MCF 10A (cell line): Measurements from ENCODE around the gene GJC1. TPM values are rescaled to one million over a fixed set of nuclear protein-coding genes. Genes with fewer than 3 reads are reported as not detected.

Source experiments
- BruUV-seq: library from RNA; stranded (reverse); fragments of 400-500 nt; replicated peaks from 2 replicates; lab custom pipeline; 2021; lab: Mats Ljungman, UMichigan
- CTCF ChIA-PET: fragments of 300-600 bp; sonication (Branson Sonifier 250); formaldehyde crosslinking; extraction: SDS; loops from one replicate; lab custom pipeline; 2021; ENCODE audit warnings: antibody characterized with exemption, inconsistent platforms; lab: Yijun Ruan, JAX
- POLR2A ChIA-PET: fragments of 300-600, 350-650 bp; sonication (Branson Sonifier 250); formaldehyde crosslinking; extraction: SDS; loops from one replicate; lab custom pipeline; 2020; ENCODE audit warnings: antibody characterized with exemption, inconsistent platforms; lab: Yijun Ruan, JAX
- DNase-seq: peaks from one replicate; pipeline ENCODE4 v3.0.0-alpha.2; 2018; ENCODE audit not compliant: unreplicated experiment
- H3K27ac Mint-ChIP-seq: one replicate; pipeline ENCODE4 v1.8.0; 2022; ENCODE audit warnings: mild to moderate bottlenecking, low read depth, mixed read lengths; ENCODE audit not compliant: unreplicated experiment
- H3K27me3 Mint-ChIP-seq: one replicate; pipeline ENCODE4 v1.8.0; 2022; ENCODE audit warnings: mixed read lengths; ENCODE audit not compliant: insufficient read depth, unreplicated experiment
- H3K36me3 Mint-ChIP-seq: one replicate; pipeline ENCODE4 v1.8.0; 2022; ENCODE audit warnings: mild to moderate bottlenecking, moderate library complexity, mixed read lengths; ENCODE audit not compliant: insufficient read depth, unreplicated experiment
- H3K4me1 Mint-ChIP-seq: one replicate; pipeline ENCODE4 v1.8.0; 2022; ENCODE audit warnings: mixed read lengths; ENCODE audit not compliant: insufficient read depth, unreplicated experiment
- H3K4me3 Mint-ChIP-seq: one replicate; pipeline ENCODE4 v1.8.0; 2022; ENCODE audit warnings: mild to moderate bottlenecking, moderate library complexity, mixed read lengths; ENCODE audit not compliant: unreplicated experiment
- H3K9me3 Mint-ChIP-seq: one replicate; pipeline ENCODE4 v1.8.0; 2022; ENCODE audit warnings: mixed read lengths; ENCODE audit not compliant: unreplicated experiment
- intact Hi-C: fragments of 100-400 bp; cut with micrococcal nuclease; formaldehyde crosslinking; loops from 2 replicates; pipeline ENCODE4 v1.14.1; 2022
- total RNA-seq: library from RNA; stranded (reverse); gene quantifications from 2 replicates; pipeline ENCODE4 v1.2.3, GENCODE V29; 2022
- TF ChIP-seq, protein P1 (sequence below): fragments of 200-600 bp; IDR thresholded peaks from one replicate; pipeline ENCODE4 v1.8.0; 2022; ENCODE audit warnings: antibody characterized with exemption, mild to moderate bottlenecking; ENCODE audit not compliant: unreplicated experiment

Gene GJC1
- total RNA-seq, 1 experiment from 2014 or later: 6.9 TPM

DNA sequence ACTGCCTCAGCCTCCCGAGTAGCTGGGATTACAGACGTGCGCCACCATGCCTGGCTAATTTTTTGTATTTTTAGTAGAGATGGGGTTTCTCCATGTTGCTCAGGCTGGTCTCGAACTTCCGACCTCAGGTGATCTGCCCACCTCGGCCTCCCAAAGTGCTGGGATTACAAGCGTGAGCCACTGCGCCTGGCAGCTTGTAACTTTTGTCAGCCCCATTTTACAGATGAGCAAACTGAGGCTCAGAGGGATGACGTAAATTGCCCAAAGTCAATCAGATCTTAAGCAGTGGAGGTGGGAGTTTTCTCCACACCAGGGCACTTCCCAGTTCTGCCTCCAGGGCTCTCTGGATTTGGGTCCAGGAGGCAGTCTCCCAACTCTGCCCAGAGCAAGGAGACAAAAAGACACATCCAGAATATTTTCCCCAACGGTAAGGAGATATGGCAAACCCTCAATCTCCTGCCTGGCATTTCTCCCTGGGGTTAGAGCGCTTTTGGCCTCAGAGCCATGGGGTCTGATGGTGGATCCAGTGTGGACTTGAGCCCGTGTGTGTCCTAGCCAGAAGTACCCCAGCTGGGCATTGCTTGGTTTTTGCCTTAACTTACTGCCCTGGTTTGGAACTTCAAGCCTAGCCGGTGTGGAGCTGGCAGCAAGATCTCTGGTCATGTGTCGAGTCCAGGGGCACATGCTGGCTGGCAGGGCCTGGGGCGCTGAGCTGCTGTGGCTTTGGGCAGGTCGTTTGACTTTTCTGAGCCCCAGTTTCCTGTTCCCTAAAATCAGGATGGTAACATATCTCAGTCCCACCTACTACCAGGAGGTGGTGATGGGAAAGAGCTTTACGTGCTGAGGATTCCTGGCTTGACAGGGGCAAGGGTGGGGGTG, 67.9 kb downstream of the GJC1 start:
- Mint-ChIP-seq H3K4me1 (no peaks in the 10 kb centered on the region), H3K27ac (no peak overlapping the region), H3K27me3 (peaks cover 16% of the 10 kb centered on the region), H3K4me3 (no peak overlapping the region), H3K36me3 (no peaks in the 10 kb centered on the region), H3K9me3 (no peaks in the 10 kb centered on the region)
- CTCF ChIA-PET: interaction anchor here (0.5 to 0.6 kb wide), 2 partner anchors 79 to 109 kb away, joined by 3 to 5 read pairs; no protein-coding TSS in a partner anchor
- TF ChIP-seq, protein P1, sequence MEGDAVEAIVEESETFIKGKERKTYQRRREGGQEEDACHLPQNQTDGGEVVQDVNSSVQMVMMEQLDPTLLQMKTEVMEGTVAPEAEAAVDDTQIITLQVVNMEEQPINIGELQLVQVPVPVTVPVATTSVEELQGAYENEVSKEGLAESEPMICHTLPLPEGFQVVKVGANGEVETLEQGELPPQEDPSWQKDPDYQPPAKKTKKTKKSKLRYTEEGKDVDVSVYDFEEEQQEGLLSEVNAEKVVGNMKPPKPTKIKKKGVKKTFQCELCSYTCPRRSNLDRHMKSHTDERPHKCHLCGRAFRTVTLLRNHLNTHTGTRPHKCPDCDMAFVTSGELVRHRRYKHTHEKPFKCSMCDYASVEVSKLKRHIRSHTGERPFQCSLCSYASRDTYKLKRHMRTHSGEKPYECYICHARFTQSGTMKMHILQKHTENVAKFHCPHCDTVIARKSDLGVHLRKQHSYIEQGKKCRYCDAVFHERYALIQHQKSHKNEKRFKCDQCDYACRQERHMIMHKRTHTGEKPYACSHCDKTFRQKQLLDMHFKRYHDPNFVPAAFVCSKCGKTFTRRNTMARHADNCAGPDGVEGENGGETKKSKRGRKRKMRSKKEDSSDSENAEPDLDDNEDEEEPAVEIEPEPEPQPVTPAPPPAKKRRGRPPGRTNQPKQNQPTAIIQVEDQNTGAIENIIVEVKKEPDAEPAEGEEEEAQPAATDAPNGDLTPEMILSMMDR: no peak
- no TSS peak for BruUV-seq
- POLR2A ChIA-PET: no interaction called here
- intact Hi-C loops: no loop called here
- DNase-seq: no peak

DNA sequence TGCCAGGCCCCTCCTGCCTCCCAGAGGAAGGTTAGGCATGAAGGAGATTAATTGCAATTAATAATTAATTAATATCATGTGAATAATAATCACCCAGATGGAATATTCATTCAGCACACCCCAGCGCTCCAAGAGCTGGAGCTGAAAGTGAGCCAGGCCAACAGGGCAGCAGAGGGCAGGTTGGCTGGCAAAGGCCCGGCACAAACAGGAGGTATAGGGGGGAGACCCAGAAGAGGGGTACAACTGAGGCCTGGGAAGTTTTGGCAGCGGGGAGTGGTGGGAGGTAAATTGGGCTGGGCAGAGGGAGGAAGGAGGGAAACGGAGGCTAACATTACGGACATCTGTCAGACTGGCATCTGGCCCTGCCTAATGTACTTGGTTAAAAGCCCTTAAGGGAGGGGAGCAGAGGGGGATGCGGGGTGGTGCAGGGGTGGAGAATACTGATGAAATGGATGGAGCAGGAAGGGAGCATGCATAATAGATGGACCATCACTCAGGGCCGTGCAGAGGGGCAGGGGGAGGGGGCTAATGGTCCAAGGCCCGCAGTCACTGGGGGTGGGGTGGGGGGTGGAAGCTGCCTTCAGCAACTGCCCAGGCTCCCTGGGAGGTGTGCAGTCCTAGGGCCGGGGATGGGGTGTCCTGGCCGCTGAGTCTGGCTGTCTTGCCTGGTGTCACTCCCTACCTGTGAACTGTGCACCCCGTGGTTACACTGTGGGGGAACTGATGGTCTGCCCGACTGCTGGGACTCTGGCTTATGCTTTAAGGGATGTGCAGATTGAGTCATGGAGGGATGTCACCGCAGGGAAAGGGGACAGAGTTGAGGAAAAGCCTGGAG, 69.4 kb downstream of the GJC1 start:
- CTCF ChIA-PET: interaction anchor here (1.6 kb wide), 1 partner anchor 104 kb away, joined by 5 read pairs; no protein-coding TSS in a partner anchor
- Mint-ChIP-seq H3K9me3 (no peaks in the 10 kb centered on the region), H3K4me3 (no peak overlapping the region), H3K4me1 (no peaks in the 10 kb centered on the region), H3K36me3 (no peaks in the 10 kb centered on the region), H3K27ac (no peak overlapping the region), H3K27me3 (peaks cover 16% of the 10 kb centered on the region)
- intact Hi-C loops: no loop called here
- no peak for DNase-seq
- BruUV-seq: no TSS peak
- POLR2A ChIA-PET: no interaction called here
- TF ChIP-seq, protein P1: no peak

DNA sequence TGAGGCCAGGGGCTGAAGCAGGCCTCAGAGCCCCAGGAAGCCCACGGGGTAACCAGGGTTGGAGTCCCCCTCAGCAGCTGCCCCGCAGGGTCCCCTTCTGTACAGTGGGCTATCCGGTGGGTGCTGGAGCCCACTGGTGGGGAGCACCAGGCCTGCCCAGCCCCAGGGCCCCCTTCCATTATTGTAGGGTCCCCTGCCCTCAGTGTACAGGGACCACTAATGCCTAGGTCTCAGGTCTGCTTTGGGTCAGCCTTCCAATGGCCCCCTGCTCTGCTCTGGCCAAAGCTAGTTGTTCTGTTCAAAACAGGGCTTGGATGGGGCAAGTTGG, 70.2 kb downstream of the GJC1 start:
- H3K27me3 Mint-ChIP-seq: peaks cover 16% of the 10 kb centered on the region
- H3K4me3 Mint-ChIP-seq: no peak overlapping the region
- POLR2A ChIA-PET: no interaction called here
- CTCF ChIA-PET: interaction anchor here (1.6 kb wide), 1 partner anchor 105 kb away, joined by 5 read pairs; no protein-coding TSS in a partner anchor
- intact Hi-C loops: no loop called here
- DNase-seq: no peak
- no peaks in the 10 kb centered on the region for H3K36me3 Mint-ChIP-seq
- BruUV-seq: no TSS peak
- H3K9me3 Mint-ChIP-seq: no peaks in the 10 kb centered on the region
- no peak overlapping the region for H3K27ac Mint-ChIP-seq
- H3K4me1 Mint-ChIP-seq: no peaks in the 10 kb centered on the region
- TF ChIP-seq, protein P1: no peak
